SKM-1 treated with dmso at 0.1 percent for 144 hours (cell line): ENCODE data around the gene ZBTB7C.

ENCODE experiments used
- DNase-seq: peaks from one replicate; lab custom pipeline; 2025; ENCODE audit not compliant: unreplicated experiment; lab: John Stamatoyannopoulos, UW

Gene ZBTB7C

DNA sequence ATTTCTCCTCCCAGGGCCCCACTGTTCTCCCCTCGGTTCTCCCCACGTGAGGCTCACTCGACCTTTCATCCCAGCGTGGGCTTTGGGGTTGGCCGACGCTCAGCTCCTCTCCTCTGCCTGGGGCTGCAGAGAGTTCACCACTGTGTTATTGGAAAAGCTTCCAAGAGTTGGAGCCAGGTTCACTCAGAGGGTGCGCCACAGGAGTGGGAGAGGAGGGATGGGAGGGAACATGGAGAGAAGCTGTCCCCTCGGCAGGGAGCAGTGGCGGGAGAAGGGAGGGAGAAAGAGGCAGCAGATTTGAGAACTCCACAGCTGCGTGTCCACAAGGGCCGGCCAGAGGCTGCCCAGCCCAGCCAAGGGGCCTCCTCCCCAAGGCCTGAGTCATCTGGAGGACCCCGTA lies 281.6 kb downstream of the ZBTB7C start:
- no peak for DNase-seq

DNA sequence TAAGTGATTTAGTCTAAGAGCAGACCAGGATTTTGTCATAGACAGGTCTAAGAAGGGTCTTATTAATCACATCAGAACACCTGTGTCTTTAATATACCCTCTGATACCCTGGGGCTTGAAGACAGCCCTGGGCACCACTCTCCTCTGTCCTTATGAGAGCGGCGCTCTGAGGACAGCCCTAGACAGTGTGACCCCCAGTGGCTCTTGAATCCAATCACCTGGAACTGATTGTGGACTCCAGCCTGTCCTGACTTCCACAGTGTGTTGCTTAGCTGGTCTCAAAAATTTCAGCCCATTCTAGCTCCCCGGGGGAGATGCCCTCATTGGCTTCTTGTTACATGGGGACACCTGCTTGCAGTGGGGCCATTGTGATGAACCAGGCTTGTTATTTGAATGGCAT lies 282.9 kb downstream of the ZBTB7C start:
- DNase-seq: no peak

DNA sequence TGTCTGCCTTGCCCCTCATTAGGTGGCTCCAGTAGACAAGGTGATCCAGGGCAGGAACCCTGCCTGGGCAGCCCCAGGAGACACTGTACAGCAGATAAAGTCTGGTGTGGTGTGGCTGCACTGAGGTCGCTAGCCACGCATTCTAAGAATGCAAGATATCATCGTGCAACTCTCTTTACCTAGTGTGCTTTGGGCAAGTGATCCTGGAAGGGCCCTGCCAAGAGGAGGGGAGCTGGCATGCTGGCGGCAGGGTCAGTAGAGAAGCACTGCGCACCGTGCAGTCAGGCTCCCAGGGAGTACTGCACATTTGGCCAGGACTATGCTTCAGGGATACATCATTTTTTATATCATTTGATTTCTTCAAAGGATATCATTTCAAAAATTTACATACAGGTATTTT lies 283.5 kb downstream of the ZBTB7C start:
- no peak for DNase-seq

DNA sequence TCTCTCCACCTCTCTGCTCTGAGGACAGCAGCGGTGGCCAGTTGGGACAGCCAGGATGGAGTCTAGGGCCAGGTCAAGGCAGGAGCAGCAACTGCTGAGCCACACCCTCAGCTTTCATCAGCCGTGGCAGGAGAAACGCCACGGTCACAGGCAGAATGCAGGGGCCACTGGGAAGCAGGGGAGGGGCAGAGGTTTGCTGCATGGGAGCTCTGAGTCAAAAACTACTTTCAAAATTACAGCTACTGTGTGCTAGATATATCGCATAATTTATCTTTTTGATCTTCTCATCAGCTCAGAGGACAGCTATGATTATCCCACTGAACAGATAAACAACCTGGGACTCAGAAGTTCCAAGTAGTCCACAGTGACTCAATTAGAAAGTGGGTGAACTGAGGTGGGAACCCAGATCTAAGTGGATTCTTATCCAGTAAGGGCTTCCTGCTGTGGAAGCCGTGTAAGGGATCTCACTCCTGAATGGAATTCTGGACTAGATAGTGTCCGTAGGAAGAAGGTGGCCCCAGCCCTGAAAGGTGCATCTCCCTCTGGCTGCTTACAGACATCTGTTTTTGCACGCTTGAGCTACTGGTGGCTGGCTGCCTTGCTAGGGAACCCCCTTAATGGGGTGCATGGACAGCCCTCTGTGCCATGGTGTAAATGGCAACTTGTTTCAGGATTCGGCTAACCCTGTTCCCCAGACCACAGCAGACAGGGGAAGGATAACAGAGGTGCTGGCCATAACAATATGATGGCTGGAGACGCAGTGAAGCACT lies 284.1 kb downstream of the ZBTB7C start:
- DNase-seq: no peak

DNA sequence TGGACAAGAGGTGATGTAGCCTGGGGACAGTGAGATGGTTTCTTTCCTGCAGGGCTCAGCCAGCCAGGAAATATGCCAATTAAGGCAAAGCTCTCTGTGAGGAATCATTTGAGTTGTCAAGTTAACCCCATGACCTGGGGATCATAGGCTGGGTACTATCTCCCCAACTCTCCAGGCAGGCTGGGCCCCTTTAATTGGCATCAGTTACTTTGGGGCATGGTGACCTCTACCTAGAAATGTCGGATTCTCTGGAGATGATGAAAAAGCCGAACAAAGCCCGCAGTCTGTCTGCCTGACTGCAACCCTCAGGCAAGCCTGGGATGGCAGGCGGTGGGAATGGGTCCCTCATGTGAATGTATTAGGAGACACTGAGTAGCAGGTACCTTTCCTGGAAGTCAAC lies 285.2 kb downstream of the ZBTB7C start:
- DNase-seq: no peak

DNA sequence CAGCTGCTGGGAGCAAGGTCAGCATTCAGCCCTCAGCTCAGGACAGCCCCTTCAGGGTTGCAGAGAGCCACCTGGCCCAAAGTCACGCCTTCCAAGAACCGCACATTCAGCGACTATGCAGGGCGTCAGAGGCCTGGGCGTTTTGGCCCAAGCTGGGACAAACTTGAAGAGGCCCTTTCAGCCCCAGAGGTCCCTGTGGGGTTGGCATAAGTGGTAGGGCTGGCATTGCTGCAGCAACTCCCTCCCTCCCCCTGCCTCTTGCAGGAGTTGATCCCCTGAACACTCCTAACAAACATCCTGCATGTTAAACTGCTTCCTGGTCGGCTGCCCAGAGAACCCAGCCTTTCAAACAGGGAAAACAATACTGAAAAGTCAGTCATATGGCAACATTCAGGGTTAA lies 285.9 kb downstream of the ZBTB7C start:
- no peak for DNase-seq

DNA sequence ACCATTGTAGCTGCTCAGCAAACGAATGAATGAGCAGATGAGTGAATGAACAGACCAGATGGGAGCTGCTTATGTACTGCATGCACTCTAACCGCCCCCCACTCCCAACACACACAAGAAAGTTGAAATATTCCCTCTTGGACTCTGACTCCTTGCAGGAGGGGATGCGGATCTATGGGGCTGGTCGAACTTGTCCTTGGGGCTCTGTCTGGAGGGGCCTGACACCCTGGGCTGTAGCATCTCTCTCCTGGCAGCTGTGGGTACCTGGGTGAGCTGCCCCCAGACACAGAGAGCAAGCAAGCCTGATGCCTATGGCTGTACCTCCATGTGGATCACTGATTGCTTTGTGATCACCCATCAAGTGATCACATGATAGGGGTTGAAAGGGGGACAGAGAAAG lies 286.4 kb downstream of the ZBTB7C start:
- DNase-seq: no peak

DNA sequence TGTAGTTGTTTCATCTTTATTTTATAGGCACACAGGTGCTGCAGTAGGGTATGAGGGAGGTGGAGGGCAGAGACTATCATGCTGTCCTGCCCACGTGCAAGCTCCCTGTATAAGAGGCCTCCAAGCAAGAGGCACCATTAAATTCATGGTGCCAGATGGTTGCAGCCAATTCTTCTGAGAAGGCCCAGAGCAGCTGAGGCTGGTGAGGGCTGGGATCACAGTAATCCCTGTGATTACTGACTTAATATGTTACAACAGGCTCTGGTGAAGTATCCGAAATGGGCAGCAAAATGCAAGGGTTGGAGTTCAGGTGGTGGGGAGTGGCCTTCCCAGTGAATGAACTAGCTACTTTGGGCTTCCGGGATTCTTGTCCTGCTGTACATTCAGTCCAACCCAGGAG lies 286.8 kb downstream of the ZBTB7C start:
- no peak for DNase-seq

DNA sequence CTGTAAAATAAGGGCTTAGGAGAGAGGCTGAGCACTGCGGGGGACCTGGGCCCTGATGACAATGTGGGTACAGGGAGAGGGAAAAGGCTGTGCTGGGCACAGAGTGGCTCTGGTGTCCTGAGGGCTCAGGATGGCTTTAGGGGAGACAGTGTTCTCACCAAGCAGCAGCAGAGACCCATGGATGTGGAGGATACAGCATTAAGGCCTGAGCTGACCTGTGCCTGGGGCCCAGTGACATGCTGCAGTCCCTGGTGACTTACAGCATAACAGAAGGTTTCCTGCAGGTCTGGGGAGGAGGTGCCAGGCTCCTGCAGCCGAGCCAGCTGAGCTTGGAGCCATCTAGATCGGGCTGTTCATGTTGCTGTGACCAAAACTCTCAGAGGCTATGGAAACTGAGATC lies 287.4 kb downstream of the ZBTB7C start:
- no peak for DNase-seq

DNA sequence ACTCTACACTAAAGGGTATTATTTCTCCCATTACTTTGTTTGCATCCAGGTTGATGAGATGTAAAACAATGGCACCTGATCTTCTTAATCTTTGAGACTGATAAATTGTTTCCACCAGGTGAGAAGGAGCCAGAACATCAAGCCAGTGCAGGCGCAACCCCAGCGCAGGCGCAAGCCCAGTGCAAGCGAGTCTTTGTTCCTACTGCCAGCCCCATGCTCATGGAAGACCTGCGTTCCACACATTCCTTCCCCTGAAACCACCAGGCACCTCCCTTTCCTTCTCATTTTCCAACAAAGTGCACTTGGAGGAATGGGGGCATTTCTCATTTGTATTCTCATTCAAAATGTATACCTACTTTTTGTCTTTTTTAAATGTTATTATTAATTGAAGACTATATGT lies 290.0 kb downstream of the ZBTB7C start:
- DNase-seq: no peak

DNA sequence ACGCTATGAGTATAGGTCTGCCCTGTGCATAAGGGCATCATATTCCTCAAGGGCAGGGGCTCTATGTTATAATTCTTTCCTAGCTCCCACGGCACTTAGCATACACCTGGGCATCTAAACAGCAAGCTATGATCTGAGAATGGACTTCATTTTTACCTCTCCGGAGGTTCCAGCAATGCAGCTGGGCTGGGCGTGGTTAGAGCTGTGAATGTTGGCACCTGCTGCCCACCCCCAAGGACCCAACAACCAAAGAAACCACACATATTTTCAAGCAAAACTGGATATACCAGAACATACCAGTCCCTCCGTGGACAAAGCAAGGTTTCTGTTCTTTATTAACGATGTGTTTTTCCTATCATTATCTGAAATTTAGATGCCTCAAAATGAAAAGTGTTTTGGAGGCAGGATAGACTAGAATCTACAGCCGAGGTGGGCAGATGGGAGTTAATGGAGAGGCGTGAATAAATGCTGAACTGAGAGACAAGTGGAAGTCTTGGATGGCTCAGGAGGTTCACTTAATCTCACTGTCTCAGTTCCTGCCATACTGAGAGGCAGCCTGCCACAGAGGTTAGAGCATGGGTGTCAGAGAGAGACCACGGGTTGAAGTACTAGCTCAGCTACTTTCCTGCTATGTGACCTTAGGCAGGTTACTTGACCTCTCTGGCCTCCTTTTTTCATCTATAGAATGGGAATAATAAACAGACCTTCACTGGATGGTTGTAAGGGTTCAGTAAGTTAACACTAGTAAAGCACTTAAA lies 292.1 kb downstream of the ZBTB7C start:
- no peak for DNase-seq

DNA sequence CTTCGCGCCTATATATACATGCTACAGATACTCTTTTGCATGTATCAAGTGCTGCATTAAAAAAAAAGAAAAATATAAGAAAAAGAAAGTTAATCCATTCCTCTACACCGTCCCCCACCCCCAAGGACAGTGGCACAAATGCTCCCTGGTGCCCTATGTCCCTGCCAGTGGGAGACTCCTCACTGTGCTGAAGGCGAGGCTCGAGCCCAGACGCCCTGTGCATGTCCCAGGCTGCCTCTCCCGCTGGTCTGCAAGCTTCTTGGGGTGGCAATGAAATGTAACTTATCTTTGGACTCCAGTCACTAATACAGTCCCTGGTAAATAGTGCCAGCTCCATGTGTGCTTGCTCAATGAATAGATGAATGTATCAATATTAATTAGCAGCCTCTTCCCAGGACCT lies 293.2 kb downstream of the ZBTB7C start:
- no peak for DNase-seq

DNA sequence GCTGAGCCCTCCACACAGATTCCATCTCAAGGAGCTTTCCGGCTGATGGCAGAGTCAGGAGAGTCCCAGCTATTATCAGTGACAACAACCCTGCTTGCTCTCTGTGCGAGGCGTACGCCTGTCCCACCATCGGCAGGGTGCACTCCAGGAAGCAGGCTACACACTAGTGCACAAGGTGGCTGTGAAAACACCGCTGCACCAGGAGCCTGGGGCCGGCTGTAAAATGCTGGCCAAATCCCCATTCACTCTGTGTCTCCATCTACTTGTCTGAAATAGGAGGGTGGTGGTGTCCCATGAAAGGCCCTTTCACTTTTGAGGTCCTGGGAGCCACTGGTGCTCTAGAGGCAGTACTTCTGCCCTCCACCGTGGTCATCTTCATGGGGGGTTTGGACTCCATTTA lies 295.5 kb downstream of the ZBTB7C start:
- no peak for DNase-seq

DNA sequence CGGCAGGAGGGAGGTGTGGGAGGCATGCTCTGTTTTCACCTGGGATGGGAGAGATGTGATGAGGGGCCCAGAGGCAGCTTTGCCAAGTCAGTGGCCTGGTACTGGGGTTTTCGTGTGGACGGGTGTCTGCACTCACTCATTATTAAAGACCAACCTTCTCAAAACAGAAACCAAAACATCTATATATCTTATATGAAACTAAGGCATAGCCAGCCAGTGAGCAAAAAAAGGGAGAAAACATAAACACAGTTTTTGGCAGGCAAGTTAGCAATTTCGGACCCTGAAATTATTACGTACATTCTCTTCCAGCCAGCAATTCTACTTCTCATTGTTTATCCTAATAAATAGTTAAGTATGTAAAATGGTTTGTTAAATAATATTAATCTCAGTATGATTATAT lies 297.6 kb downstream of the ZBTB7C start:
- no peak for DNase-seq

DNA sequence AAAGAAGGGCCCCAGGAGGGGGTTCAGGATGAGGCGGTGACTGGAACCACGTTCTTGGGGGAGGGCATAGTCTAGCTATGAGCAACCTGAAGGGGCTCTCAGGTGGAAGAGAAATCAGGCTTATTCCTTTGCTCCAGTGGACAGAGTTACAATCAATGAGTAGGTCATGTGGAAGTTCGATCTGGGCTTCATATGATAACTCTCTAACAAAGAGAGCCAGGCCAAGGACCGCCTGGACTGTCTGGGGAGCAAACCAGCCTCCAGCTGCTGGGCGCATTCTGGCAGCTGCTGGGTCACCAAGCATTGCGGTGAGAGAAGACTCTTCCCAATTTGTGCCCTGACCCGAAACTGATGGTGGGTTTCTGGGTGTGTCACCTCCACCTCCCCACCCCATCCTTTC lies 298.4 kb downstream of the ZBTB7C start:
- no peak for DNase-seq

DNA sequence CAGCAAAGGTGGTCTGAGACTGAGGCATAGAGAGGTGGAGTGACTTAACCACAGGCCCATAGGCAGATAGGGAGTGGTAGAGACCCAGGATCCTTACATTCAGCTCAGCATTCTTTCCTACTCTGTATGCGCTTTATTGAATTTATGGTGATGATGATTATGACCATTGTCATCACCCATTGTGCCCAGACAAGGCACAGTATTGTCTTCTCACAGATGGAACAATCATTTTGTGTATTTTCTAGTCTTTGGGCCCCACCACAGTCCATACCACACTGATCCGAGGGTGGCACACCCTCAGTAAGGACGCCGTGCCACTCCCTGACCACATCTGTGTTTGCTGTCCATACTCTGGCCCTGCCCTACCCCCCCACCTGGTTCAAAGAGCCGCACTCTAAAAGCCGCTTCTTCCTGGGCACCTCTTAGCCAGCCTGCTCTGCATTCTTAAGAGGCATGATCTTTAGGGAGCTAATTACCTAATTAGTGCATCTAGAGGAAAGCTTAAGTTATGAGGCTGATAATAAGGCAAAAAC lies 299.2 kb downstream of the ZBTB7C start:
- DNase-seq: no peak

DNA sequence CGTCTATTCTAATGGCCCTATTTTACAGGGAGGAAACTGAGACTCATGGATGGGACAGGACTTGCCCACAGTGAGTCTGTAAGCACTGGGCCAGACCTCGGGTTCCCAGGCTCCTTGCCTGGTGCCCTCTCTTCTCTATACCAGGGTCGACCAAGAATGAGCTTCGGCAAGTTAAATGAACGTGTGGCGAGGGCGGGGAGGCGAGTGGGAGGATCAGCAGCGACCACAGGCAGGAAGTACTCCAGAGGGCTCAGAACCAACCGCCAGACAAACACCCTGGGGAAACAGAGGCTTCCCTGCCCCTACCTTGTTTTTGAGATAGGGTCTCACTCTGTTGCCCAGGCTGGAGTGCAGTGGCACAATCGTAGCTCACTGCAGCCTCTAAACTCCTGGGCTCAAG lies 301.0 kb downstream of the ZBTB7C start:
- DNase-seq: no peak

DNA sequence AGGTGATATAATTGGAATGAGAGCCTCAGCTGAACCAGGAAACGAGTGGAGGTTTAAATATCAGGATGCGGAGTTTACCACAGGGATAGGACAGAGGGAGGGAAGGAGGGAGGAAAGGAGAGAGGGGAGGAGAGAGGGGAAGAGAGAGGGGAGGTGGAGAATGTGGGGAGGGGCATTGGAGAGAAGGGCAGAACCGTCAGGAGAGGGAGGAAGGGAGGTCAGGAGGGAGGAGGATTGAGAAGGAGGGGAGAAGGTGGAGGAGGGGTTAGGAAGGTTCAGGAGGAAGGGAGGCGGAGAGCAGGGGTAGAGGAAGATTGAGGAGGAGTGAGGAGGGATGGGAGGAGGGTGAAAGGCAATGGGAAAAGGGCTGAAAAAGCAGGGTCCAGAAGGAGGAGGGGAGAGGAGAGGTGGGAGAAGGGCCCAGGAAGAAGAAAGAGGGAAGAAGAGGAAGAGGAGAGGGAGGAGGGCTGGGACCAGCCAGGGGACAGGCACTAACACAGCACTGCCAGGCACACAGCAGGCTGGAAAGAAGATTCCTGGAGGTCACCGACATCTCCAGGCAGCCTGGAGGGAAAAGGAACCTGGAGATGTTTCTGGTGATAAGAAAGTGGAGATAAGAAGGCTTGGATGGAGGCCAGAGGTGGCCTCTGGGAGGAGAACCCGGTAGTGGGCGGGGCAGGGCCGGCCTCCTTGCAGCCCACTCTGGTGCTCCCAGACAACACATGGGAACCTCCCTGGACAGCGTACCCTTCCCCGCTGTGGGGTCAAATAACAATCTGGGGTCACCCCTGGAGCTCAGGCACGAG lies 302.0 kb downstream of the ZBTB7C start:
- DNase-seq: no peak

DNA sequence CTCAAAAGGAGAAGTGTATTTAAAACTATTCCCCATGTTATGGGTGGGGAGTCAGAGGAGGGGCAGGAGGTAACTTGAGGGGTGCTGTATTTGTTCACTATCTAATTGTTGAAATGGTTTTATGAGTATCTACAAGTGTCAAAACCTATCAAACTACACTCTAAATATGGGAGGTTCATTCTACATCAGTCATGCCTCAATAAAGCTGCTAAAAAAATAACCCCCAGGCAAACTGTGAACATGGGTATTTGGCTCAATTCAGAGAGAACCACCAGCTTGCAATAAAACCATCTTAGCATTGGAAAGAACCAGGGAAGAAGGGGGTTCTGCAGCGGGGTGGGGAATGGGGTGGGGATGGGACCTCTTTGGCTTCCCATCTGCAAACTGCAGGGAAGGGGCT lies 302.7 kb downstream of the ZBTB7C start:
- DNase-seq: no peak

DNA sequence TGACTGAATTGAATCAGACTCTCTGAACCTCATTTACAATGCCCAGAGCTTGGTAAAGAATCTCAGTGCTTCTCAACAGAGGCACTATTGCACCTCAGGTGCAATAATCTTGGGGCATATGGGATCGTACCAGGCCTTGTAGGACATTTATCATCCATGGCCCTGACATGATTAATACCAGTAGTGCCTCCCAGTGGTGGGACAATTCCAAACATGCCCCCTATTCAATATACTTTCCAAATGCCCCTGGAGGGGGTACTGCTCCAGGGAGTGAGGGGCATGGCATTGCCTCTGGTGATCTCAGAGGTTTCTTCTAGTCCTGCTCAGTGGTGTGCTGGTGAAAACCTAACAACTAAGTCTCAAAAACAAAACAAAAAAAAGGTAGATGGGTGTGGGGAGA lies 303.9 kb downstream of the ZBTB7C start:
- DNase-seq: no peak

DNA sequence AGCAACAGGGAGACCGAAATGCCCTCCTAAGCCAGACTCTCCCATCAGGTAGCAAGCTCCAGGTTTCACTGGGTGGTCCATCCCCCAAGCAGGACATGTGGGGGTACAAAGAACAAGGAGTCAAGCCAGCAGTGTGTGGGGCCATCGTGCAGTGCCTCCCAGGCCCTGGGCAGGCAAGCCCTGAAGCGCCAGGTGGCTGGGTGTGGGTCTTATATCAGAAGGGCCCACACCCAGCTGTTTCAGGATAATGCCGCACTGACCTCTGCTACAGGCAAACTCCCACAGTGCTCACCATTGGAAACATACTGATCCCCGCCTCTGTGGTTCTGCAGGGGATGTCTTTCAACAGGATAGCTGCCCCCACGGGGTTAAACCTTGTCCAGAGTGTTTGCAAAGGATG lies 304.5 kb downstream of the ZBTB7C start:
- no peak for DNase-seq
